ENCODE data around the gene SATB1.

The SATB1 gene

GRCh38 chr3:18308096-18308650, 117.0 kb downstream of the SATB1 start:
- no peaks in the 10 kb centered on the region for H3K36me3 Mint-ChIP-seq (ENCODE audit: low read depth)
- no peak for TF ChIP-seq CTCF (IDR thresholded peaks at IDR 0.05; ENCODE audit: unreplicated experiment in 3 of 3)
- H3K27me3 Mint-ChIP-seq (ENCODE audit: low read depth) = no peaks in the 10 kb centered on the region
- no peak overlapping the region for H3K4me3 Mint-ChIP-seq
- no peaks in the 10 kb centered on the region for H3K9me3 Mint-ChIP-seq
- no peaks in the 10 kb centered on the region for H3K4me1 Mint-ChIP-seq
- H3K27ac Mint-ChIP-seq = no peak overlapping the region

GRCh38 chr3:18307529-18307928, 117.6 kb downstream of the SATB1 start:
- Mint-ChIP-seq H3K27me3 (ENCODE audit: low read depth) (no peaks in the 10 kb centered on the region), H3K36me3 (ENCODE audit: low read depth) (no peaks in the 10 kb centered on the region), H3K9me3 (no peaks in the 10 kb centered on the region), H3K4me1 (no peaks in the 10 kb centered on the region), H3K4me3 (no peak overlapping the region), H3K27ac (no peak overlapping the region)
- TF ChIP-seq CTCF (IDR thresholded peaks at IDR 0.05; ENCODE audit: unreplicated experiment in 3 of 3) = no peak

GRCh38 chr3:18302517-18302916, 122.6 kb downstream of the SATB1 start:
- TF ChIP-seq CTCF (IDR thresholded peaks at IDR 0.05; ENCODE audit: unreplicated experiment in 3 of 3) = no peak
- Mint-ChIP-seq H3K36me3 (ENCODE audit: low read depth) (no peaks in the 10 kb centered on the region), H3K4me3 (no peak overlapping the region), H3K27ac (no peak overlapping the region), H3K27me3 (ENCODE audit: low read depth) (no peaks in the 10 kb centered on the region), H3K4me1 (no peaks in the 10 kb centered on the region), H3K9me3 (peaks cover 9% of the 10 kb centered on the region)

GRCh38 chr3:18301781-18302180, 123.4 kb downstream of the SATB1 start:
- no peak for TF ChIP-seq CTCF (IDR thresholded peaks at IDR 0.05; ENCODE audit: unreplicated experiment in 3 of 3)
- H3K4me1 Mint-ChIP-seq = no peaks in the 10 kb centered on the region
- H3K9me3 Mint-ChIP-seq = peaks cover 17% of the 10 kb centered on the region
- H3K36me3 Mint-ChIP-seq (ENCODE audit: low read depth) = no peaks in the 10 kb centered on the region
- H3K4me3 Mint-ChIP-seq = no peak overlapping the region
- H3K27me3 Mint-ChIP-seq (ENCODE audit: low read depth) = no peaks in the 10 kb centered on the region
- no peak overlapping the region for H3K27ac Mint-ChIP-seq

GRCh38 chr3:18300916-18301315, 124.2 kb downstream of the SATB1 start:
- Mint-ChIP-seq H3K27ac (no peak overlapping the region), H3K9me3 (peaks cover 20% of the 10 kb centered on the region), H3K4me3 (no peak overlapping the region), H3K36me3 (ENCODE audit: low read depth) (peaks cover 2% of the 10 kb centered on the region), H3K4me1 (no peaks in the 10 kb centered on the region), H3K27me3 (ENCODE audit: low read depth) (no peaks in the 10 kb centered on the region)
- TF ChIP-seq CTCF (IDR thresholded peaks at IDR 0.05; ENCODE audit: unreplicated experiment in 3 of 3) = no peak

- Mint-ChIP-seq H3K4me3 (no peak overlapping the region), H3K36me3 (ENCODE audit: low read depth) (peaks cover 5% of the 10 kb centered on the region), H3K27ac (no peak overlapping the region), H3K9me3 (peaks cover 25% of the 10 kb centered on the region), H3K4me1 (no peaks in the 10 kb centered on the region), H3K27me3 (ENCODE audit: low read depth) (no peaks in the 10 kb centered on the region)
- TF ChIP-seq CTCF (IDR thresholded peaks at IDR 0.05; ENCODE audit: unreplicated experiment in 3 of 3) = no peak
These were observed 128.0 kb downstream of the SATB1 start for GRCh38 chr3:18297126-18297525.

All from nephron (organoid).